T-helper 9 cell (primary cell): ENCODE results near the gene LBH.

Experiments used
- DNase-seq: peaks from one replicate; pipeline ENCODE4 v3.0.0-alpha.2; 2020

LBH gene

DNA sequence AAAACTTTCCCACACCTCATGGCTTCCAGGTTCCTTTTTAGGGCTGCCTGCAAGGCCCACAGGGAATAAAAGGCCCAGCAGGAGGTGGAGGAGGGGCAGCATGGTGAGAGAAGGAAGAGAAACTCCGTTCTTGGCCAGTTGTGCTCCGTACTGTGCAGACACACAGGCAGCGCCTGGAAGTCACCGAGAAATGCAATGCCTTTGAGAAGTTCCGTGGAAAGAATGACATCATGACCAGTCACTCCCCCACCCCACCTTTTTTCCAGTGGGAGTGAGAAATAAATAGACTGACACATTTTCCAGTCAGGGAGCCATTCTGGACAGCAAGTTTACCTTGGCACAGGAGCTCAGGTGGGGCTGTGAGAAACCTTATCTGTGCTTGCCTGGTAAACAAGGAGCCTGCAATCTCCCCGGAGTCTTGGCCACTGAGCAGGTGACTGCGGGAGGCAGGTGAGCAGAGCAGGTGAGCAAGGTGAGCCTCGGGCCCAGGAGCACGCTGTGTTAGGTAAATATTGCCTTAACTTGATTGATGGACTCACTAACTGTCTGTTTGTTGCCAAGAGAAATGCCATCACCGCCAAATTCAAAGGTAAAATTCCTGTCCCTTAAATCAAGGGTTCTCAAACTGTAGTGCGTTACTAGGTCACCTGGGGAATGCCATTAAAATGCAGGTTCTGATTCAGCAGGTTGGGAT is 13.5 kb upstream of the LBH start:
- no peak for DNase-seq

DNA sequence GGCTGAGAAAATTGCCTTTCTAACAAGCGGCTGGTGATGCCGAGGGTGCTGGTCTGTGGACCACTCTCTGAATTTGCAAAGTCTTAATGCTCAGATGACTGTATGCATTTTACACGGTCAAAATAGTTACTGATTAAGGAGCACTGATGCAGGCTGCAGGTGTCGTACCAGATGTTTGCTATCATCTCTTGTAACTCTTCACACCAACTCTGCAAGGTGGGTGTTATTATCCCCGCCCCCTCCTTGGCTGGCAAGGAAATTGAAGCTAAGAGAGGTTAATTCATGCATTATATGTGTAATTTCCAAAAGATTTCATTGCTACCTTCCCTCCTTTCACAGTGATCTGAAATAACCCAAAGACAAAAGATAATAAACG is 13.0 kb upstream of the LBH start:
- no peak for DNase-seq

DNA sequence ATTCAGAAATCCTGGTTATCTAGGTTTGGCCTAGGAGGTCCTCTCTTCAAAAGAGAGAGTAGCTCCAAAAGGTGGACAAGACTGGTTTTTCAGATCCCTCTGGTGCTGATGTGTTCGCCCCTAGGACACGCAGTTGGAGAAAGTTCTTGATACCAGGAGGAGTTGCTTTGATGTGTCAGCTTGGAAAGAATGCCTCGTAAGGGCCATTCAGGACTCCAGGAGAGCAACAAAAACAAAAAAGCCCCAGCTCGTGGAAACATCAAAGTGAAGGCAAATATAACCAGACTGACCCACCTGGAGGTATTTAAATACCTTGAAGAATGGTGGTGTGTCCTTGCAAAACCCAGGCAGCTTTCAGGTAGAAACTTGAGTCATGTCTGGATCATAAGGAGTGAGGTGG is 12.5 kb upstream of the LBH start:
- DNase-seq: no peak

DNA sequence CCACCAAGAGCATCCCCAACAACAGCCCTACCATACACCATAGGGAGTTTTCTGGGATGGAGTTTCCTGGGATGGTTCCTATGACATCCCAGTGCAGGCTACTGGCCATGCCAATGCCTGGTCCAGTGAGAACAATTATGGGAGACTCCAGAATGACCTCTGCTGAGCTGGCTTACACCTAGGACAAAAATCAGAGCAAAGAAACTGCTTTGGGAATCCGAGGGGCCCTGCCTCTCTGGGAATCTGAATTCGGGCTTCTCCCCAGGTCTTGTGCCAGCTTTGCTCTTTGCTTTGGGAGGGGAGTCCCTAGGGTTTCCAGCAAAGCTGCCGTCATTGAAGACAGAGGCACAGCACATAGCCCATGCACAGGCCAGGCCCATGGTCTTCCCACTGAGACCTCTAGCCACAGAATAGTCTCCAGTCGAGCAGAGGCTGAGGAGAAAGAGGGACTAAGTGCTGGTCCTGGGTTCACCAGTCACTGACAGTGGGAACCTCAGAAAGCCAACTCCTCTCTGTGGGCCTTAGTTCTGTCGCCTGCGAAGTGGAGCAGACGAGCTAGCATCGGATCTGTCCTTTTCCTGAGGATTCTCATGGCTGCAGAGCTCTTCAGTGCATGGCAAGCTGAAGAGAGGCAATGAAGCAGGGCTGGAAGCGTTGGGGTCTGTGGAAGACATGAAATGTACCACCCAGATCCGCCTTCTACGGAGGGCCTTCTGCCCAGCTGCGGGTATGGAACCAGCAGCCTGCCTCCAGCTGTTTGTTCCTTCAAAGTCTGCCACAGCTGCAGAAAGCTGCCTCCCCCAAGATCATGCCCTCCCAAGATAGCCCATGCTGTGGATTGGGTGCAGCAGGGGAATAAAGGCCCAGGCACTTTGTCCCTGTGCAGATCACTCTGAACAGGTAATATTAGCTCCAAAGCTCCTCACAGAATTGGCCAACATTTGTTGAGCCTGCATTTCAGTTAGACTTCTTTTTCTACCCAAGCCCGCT is 11.2 kb upstream of the LBH start:
- DNase-seq: no peak

GRCh38 chr2:30221531-30221930 is 9.8 kb upstream of the LBH start:
- no peak for DNase-seq

GRCh38 chr2:30222031-30222430 is 9.3 kb upstream of the LBH start:
- no peak for DNase-seq

- DNase-seq: no peak
These were observed 8.5 kb upstream of the LBH start for GRCh38 chr2:30222636-30223360.

GRCh38 chr2:30223413-30223874 is 7.9 kb upstream of the LBH start:
- no peak for DNase-seq

- DNase-seq: no peak
These were observed 7.2 kb upstream of the LBH start for GRCh38 chr2:30224151-30224550.

- peak; percentile 32 for DNase-seq
These were observed 6.1 kb upstream of the LBH start for GRCh38 chr2:30225131-30225762.

GRCh38 chr2:30226144-30227032 is 4.9 kb upstream of the LBH start:
- no peak for DNase-seq

GRCh38 chr2:30229596-30229995 is 1.7 kb upstream of the LBH start:
- no peak for DNase-seq

DNA sequence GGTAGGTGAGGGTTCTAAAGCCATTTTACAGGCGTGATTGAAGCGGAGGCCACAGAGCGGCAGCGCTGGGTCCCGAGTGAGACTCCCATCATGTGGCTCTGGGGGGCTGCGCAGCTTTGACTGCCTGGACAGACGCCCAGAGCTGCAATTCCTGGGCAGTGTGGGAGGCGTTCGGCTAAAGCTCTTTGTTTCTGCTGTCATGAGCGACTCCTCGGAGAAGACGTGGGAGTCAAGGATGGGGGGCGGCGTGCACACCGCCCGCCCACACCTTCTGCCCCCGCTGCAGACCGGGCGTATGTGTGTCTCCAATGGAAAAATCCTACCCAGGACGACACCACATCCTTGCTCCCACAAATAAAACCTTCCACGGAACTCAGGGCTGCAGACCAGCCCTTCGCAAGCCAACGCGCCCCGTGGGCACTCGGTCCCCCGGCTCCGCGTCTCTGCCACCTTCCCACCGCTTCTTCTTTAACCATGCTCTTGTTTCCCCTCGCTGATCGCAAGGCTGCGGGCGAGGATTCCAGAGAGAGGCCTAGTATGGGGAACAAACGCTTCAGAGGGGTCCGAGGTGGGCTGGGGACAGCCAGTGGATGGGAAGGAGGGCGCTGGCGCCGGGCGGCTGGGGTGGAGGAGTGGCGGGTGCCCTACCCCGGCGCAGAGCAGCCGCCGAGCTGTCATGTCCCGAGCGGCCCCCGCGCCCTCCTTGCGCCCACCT is 680 bp upstream of the LBH start:
- no peak for DNase-seq

- peak; percentile 77 for DNase-seq
These were observed 864 bp downstream of the LBH start for GRCh38 chr2:30231996-30232800.

GRCh38 chr2:30232801-30233130 is 1.4 kb downstream of the LBH start:
- peak; percentile 32 for DNase-seq

- DNase-seq: no peak
These were observed 2.1 kb downstream of the LBH start for GRCh38 chr2:30233271-30234009.

DNA sequence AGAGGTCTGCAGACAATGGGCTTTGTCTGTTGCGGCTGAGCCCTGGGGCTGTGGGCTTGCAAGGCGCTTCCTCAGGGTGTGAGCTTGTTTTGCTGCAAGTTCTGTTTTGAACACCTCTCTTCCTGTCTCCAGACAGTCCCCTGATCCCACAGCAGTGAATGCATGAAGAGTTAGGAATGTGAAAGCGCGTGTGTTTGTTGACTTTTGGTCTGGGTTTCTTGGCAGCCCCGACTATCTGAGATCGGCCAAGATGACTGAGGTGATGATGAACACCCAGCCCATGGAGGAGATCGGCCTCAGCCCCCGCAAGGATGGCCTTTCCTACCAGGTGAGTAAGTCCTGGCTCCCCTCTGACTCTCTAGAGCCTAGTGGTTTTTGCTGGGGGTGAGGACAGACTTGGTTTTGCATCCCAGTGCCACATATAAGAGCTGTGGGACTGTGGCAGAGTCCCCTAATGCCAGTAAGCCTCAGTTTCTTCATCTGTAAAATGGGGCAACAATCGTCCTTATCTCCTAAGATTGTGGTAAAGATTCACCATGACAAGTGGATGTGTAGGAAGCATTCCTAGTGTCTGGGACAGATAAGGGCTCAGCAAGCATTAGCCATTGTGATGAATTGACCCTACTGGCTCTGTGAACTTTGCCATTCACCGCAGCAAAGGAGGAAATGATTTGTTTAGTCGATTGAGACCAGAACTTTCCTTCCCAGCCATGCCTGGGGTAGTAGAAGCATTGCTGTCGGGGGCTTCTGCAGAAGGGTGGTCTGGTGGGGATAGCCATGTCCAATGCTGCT is 3.0 kb downstream of the LBH start:
- no peak for DNase-seq

DNA sequence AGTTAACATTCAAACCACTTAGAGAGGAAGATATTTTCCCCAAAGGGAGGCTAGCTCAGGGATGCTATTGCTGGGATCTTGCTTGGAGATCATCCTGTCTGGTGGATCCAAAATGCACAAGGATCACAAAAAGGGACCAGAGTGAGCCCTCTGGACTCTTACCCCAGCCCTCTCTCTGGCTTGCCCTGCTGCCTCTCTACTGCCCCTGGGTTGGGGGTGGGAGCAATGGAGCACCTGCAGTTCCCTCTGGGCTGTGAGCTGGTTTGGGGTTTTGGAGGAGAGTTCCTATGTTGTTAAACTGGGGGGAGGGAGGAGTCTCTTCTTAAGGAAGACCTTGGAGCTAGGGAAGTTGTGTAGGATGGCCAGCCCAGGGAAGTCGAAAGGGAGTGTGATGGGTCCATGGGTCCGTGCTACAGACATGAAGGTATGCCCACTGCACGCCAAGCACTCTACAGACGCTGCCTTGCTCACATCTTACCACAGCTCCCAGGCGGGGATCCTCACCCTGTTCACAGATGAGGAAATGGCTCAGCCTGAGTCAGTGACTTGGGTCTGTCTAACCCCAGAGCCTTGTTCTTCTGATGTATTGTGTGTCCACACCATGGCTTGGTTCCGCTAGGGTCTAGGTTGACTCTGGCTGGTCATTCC is 3.8 kb downstream of the LBH start:
- peak; percentile 40 for DNase-seq
